Neuronal stem cell (in vitro differentiated cells): ENCODE data around the gene AGBL4.
A peak's percentile ranks its signal among the peaks of the same experiment; 100 is the strongest.

Experiments
- DNase-seq: peaks from one replicate; pipeline ENCODE4 v3.0.0-alpha.2; 2013; ENCODE audit warnings: low spot score
- H2AFZ ChIP-seq: one replicate; pipeline ENCODE4 v1.6.1; 2013; ENCODE audit warnings: mild to moderate bottlenecking, low read length, inconsistent platforms
- H2AK5ac ChIP-seq: 2 replicates; pipeline ENCODE4 v1.6.1; 2013; ENCODE audit warnings: low read depth, mild to moderate bottlenecking, inconsistent platforms, low read length, moderate library complexity, mixed read lengths
- H2BK120ac ChIP-seq: 2 replicates; pipeline ENCODE4 v1.6.1; 2013; ENCODE audit warnings: low read depth, mild to moderate bottlenecking, inconsistent platforms, low read length, moderate library complexity, mixed read lengths
- H2BK12ac ChIP-seq: one replicate; pipeline ENCODE4 v1.6.1; 2013; ENCODE audit warnings: low read length, inconsistent platforms
- H2BK15ac ChIP-seq: 2 replicates; pipeline ENCODE4 v1.6.1; 2013; ENCODE audit warnings: mild to moderate bottlenecking, low read length, inconsistent platforms, mixed read lengths
- H2BK5ac ChIP-seq: one replicate; pipeline ENCODE4 v1.6.1; 2013; ENCODE audit warnings: inconsistent platforms, mild to moderate bottlenecking, low read length, moderate library complexity
- H3K14ac ChIP-seq: one replicate; pipeline ENCODE4 v1.6.1; 2013; ENCODE audit warnings: low read length, inconsistent platforms
- H3K18ac ChIP-seq: 2 replicates; pipeline ENCODE4 v1.6.1; 2013; ENCODE audit warnings: low read length, inconsistent platforms
- H3K23ac ChIP-seq: 2 replicates; pipeline ENCODE4 v1.6.1; 2013; ENCODE audit warnings: low read depth, mild to moderate bottlenecking, mixed read lengths, low read length, inconsistent platforms; ENCODE audit not compliant: poor library complexity
- H3K27ac ChIP-seq: replicated peaks from 3 replicates; pipeline ENCODE4 v1.5.1; 2013; ENCODE audit warnings: low read length, inconsistent platforms
- H3K27me3 ChIP-seq, 3 experiments: 2 replicates each; pipeline ENCODE4 v1.6.1; 2013; ENCODE audit warnings: low read length in 3 of 3, mild to moderate bottlenecking in 2 of 3, inconsistent platforms in 1 of 3, low read depth in 1 of 3, mixed read lengths in 1 of 3, moderate library complexity in 1 of 3; ENCODE audit not compliant: control insufficient read depth in 3 of 3, insufficient read depth in 3 of 3
- H3K36me3 ChIP-seq, 2 donors: replicated peaks in 1 of 2; 2 replicates each; pipeline ENCODE4 v1.6.1; 2013; ENCODE audit warnings: low read length in 2 of 2; ENCODE audit not compliant: control insufficient read depth in 2 of 2, insufficient read depth in 2 of 2
- H3K4ac ChIP-seq: 2 replicates; pipeline ENCODE4 v1.6.1; 2013; ENCODE audit warnings: inconsistent platforms, mild to moderate bottlenecking, low read length, moderate library complexity
- H3K4me1 ChIP-seq, 2 donors: 1 replicate in 1 of 2; 2 replicates in 1 of 2; pipeline ENCODE4 v1.6.1; 2013; ENCODE audit warnings: low read length in 2 of 2, low read depth in 1 of 2; ENCODE audit not compliant: control insufficient read depth in 2 of 2, insufficient read depth in 1 of 2
- H3K4me2 ChIP-seq: one replicate; pipeline ENCODE4 v1.6.1; 2013; ENCODE audit warnings: mild to moderate bottlenecking, low read length, inconsistent platforms; ENCODE audit not compliant: insufficient read depth, poor library complexity, severe bottlenecking
- H3K4me3 ChIP-seq, 2 donors: 2 replicates each; pipeline ENCODE4 v1.5.1; 2013; ENCODE audit warnings: low read length in 2 of 2, mild to moderate bottlenecking in 2 of 2, inconsistent platforms in 1 of 2, moderate library complexity in 1 of 2
- H3K79me1 ChIP-seq: one replicate; pipeline ENCODE4 v1.6.1; 2013; ENCODE audit warnings: low read depth, mild to moderate bottlenecking, inconsistent platforms, low read length, moderate library complexity
- H3K9ac ChIP-seq: one replicate; pipeline ENCODE4 v1.6.1; 2013; ENCODE audit warnings: mild to moderate bottlenecking, low read depth, low read length, inconsistent platforms; ENCODE audit not compliant: poor library complexity
- H3K9me3 ChIP-seq, 2 donors: replicated peaks in 1 of 2; 2 replicates each; pipeline versions ENCODE3 to v1.6.1; 2013; ENCODE audit warnings: low read length in 2 of 2, mild to moderate bottlenecking in 2 of 2, inconsistent platforms in 1 of 2, low read depth in 1 of 2, mixed read lengths in 1 of 2, moderate library complexity in 1 of 2; ENCODE audit not compliant: control insufficient read depth in 2 of 2, insufficient read depth in 1 of 2
- H4K8ac ChIP-seq: one replicate; pipeline ENCODE4 v1.6.1; 2013; ENCODE audit warnings: low read depth, mild to moderate bottlenecking, inconsistent platforms, low read length, moderate library complexity
- H4K91ac ChIP-seq: one replicate; pipeline ENCODE4 v1.6.1; 2013; ENCODE audit warnings: low read length, low read depth, mild to moderate bottlenecking, inconsistent platforms; ENCODE audit not compliant: poor library complexity
- WGBS, 2 donors: extraction: QIAGEN DNeasy Blood & Tissue Kit; methylation state at CpG; one replicate each; pipeline ENCODE4 v1.1.7; 2013; ENCODE audit warnings: missing lambda C conversion rate in 2 of 2, mixed read lengths in 1 of 2; ENCODE audit not compliant: insufficient read length in 2 of 2, insufficient replicate concordance in 1 of 2; ENCODE audit errors: extremely low coverage in 2 of 2; 5-methylcytosine and 5-hydroxymethylcytosine counted together

The AGBL4 gene

DNA sequence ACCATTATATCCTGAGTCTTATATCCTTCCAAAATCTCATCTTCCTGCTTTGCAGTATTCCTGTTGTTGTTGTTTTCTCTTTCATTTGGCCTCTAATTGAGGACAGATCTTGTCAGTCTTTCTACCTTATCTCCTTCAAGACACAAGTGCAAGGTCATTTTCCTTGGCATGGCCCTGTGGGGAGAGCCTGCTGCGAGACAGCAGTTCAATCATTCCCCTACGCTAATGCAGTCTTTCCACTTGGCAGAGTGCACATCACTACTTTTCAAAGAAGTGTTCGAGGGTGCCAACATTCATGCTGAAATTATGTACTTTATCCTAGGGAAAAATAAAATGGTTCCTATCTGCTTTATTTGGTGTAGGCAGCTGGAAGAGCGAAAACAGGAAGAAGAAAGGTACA, 1421.4 kb downstream of the AGBL4 start:
- no CpG with 5 or more reads among the region's 4 CpGs for WGBS, 2 donors
- Histone ChIP-seq H3K27ac (no peak overlapping the region), H4K91ac (no peak overlapping the region), H4K8ac (no peak overlapping the region), H3K79me1 (no peaks in the 10 kb centered on the region), H2BK15ac (no peak overlapping the region), H2BK120ac (no peak overlapping the region), H3K14ac (no peak overlapping the region), H2AK5ac (no peak overlapping the region), H3K9me3 (no peaks in the 10 kb centered on the region), H3K4ac (no peak overlapping the region), H2AFZ (no peak overlapping the region), H3K9ac (no peak overlapping the region), H2BK5ac (no peak overlapping the region), H3K18ac (no peak overlapping the region), H3K36me3 (no peaks in the 10 kb centered on the region), H3K27me3 (no peaks in the 10 kb centered on the region), H3K4me2 (no peak overlapping the region), H3K4me1 (peaks cover 0 to 4% of the 10 kb centered on the region in 2 donors), H2BK12ac (no peak overlapping the region), H3K4me3 (no peak overlapping the region), H3K23ac (no peak overlapping the region)
- DNase-seq: no peak

- Histone ChIP-seq H3K4me1 (peaks cover 0 to 17% of the 10 kb centered on the region in 2 donors), H2BK12ac (no peak overlapping the region), H2BK5ac (no peak overlapping the region), H2BK15ac (no peak overlapping the region), H3K9ac (no peak overlapping the region), H2BK120ac (no peak overlapping the region), H3K4me2 (no peak overlapping the region), H3K18ac (no peak overlapping the region), H3K14ac (no peak overlapping the region), H3K36me3 (no peaks in the 10 kb centered on the region), H3K4me3 (no peak overlapping the region), H3K9me3 (no peaks in the 10 kb centered on the region), H3K27me3 (no peaks in the 10 kb centered on the region), H3K4ac (no peak overlapping the region), H4K91ac (no peak overlapping the region), H2AFZ (no peak overlapping the region), H4K8ac (no peak overlapping the region), H3K23ac (no peak overlapping the region), H2AK5ac (no peak overlapping the region), H3K79me1 (no peaks in the 10 kb centered on the region), H3K27ac (no peak overlapping the region)
- no peak for DNase-seq
- WGBS, 2 donors: no CpG with 5 or more reads among the region's 1 CpG
Observed at GRCh38 chr1:48600182-48600581, 1423.6 kb downstream of the AGBL4 start.

DNA sequence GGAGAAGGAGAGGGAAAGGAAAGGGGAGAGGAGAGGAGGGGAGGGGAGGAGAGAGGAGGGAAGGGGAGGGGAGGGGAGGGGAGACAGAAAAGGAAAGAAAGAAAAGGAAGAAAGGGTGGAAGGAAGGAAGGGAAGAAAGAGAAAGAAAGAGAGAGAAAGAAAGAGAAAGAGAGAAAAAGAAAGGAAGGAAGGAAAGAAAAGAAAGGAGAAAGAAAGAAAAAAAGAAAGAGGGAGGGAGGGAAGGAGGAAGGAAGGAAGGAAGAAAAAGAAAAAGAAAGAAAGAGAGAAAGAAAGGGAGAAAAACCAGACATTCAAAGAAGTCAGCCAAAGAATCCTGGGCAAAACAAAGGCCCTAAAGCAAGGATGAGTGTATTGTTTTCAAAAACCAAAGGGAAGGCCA, 1426.1 kb downstream of the AGBL4 start:
- H3K18ac ChIP-seq: no peak overlapping the region
- no peak overlapping the region for H2BK12ac ChIP-seq
- no peak overlapping the region for H4K91ac ChIP-seq
- peaks cover 0 to 18% of the 10 kb centered on the region in 2 donors for H3K4me1 ChIP-seq
- no peak overlapping the region for H3K9ac ChIP-seq
- H3K9me3 ChIP-seq: no peaks in the 10 kb centered on the region
- H2AK5ac ChIP-seq: no peak overlapping the region
- no peaks in the 10 kb centered on the region for H3K79me1 ChIP-seq
- no peak overlapping the region for H3K4me2 ChIP-seq
- no peak overlapping the region for H2AFZ ChIP-seq
- H3K4ac ChIP-seq: no peak overlapping the region
- no peaks in the 10 kb centered on the region for H3K27me3 ChIP-seq
- no peaks in the 10 kb centered on the region for H3K36me3 ChIP-seq
- H2BK120ac ChIP-seq: no peak overlapping the region
- H3K14ac ChIP-seq: no peak overlapping the region
- H4K8ac ChIP-seq: no peak overlapping the region
- H2BK5ac ChIP-seq: no peak overlapping the region
- no peak overlapping the region for H3K27ac ChIP-seq
- DNase-seq: no peak
- H3K23ac ChIP-seq: no peak overlapping the region
- no peak overlapping the region for H3K4me3 ChIP-seq
- H2BK15ac ChIP-seq: no peak overlapping the region

DNA sequence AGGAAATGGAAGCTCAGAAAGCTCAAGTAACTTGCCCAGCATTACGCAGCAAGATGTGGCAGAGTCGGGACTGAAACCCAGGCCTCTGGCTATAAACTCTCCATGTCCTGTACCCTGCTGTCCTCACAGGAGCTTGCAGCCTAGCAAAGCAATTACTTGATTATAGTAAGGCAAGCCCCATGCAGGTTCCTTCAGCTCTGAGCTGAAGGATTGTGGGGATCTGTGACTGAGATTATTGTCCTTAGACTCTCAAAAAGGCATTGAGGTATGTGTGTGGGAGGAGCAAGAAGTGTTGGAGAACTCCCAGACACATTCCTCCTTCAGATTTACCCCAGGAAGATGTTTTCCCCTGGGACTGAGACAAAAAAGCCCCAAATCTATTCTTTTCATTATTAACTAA, 1427.7 kb downstream of the AGBL4 start:
- Histone ChIP-seq H3K27me3 (no peaks in the 10 kb centered on the region), H3K4ac (no peak overlapping the region), H2AFZ (peak overlapping the region; percentile 20), H4K8ac (no peak overlapping the region), H3K4me2 (no peak overlapping the region), H4K91ac (no peak overlapping the region), H2AK5ac (no peak overlapping the region), H3K36me3 (no peaks in the 10 kb centered on the region), H2BK12ac (no peak overlapping the region), H3K23ac (no peak overlapping the region), H2BK5ac (peak overlapping the region; percentile 17), H3K9me3 (no peaks in the 10 kb centered on the region), H3K4me1 (peaks cover 0 to 18% of the 10 kb centered on the region in 2 donors), H3K9ac (no peak overlapping the region), H3K4me3 (no peak overlapping the region), H3K18ac (no peak overlapping the region), H2BK15ac (no peak overlapping the region), H3K14ac (no peak overlapping the region), H3K79me1 (no peaks in the 10 kb centered on the region), H2BK120ac (no peak overlapping the region), H3K27ac (peak overlapping the region; percentile 88)
- no CpG with 5 or more reads among the region's 2 CpGs for WGBS, 2 donors
- DNase-seq: peak; percentile 56
